IMR-90 (cell line): ENCODE data around the gene FAM20C. TPM values are rescaled to one million over a fixed set of nuclear protein-coding genes. Genes with fewer than 3 reads are reported as not detected.

Experiments used
- ATAC-seq: fragments of 200-7000 bp; cut with Tn5 transposase; 2 replicates; pipeline ENCODE4 v1.9.1; 2020; ENCODE audit warnings: low read depth, mild to moderate bottlenecking, moderate library complexity
- BruUV-seq: library from RNA; stranded (reverse); fragments of 400-500 nt; replicated peaks from 2 replicates; lab custom pipeline; 2021; lab: Mats Ljungman, UMichigan
- CTCF ChIA-PET: fragments of 300-600 bp; formaldehyde crosslinking; extraction: SDS; loops from one replicate; lab custom pipeline; 2021; ENCODE audit warnings: antibody characterized with exemption; lab: Yijun Ruan, JAX
- POLR2A ChIA-PET: fragments of 300-600 bp; sonication (Branson Sonifier 250); formaldehyde crosslinking; loops from one replicate; lab custom pipeline; 2022; ENCODE audit warnings: antibody characterized with exemption; ENCODE audit not compliant: unreplicated experiment; lab: Charles Lee
- DNase-seq: peaks from one replicate; pipeline ENCODE4 v3.0.0; 2013
- H2AFZ ChIP-seq: replicated peaks from 2 replicates; pipeline ENCODE3; 2013; ENCODE audit warnings: low read length, mild to moderate bottlenecking; ENCODE audit not compliant: poor library complexity
- H2AK5ac ChIP-seq: 2 replicates; pipeline ENCODE4 v1.6.1; 2013; ENCODE audit warnings: low read depth, low read length, inconsistent platforms
- H2AK9ac ChIP-seq: replicated peaks from 2 replicates; pipeline ENCODE3; 2013; ENCODE audit warnings: mild to moderate bottlenecking, low read depth, low read length, moderate library complexity; ENCODE audit not compliant: poor library complexity
- H2BK120ac ChIP-seq: 2 replicates; pipeline ENCODE4 v1.6.1; 2013; ENCODE audit warnings: low read depth, low read length, inconsistent platforms
- H2BK15ac ChIP-seq: 3 replicates; pipeline ENCODE4 v1.6.1; 2013; ENCODE audit warnings: low read depth, low read length, inconsistent platforms
- H2BK20ac ChIP-seq: 2 replicates; pipeline ENCODE4 v1.6.1; 2013; ENCODE audit warnings: low read depth, mild to moderate bottlenecking, inconsistent platforms, low read length, moderate library complexity
- H2BK5ac ChIP-seq: 2 replicates; pipeline ENCODE4 v1.6.1; 2013; ENCODE audit warnings: mild to moderate bottlenecking, low read depth, low read length, inconsistent platforms; ENCODE audit not compliant: poor library complexity, severe bottlenecking
- H3K14ac ChIP-seq: replicated peaks from 2 replicates; pipeline ENCODE4 v1.6.1; 2013; ENCODE audit warnings: low read depth, low read length, inconsistent platforms
- H3K18ac ChIP-seq: 2 replicates; pipeline ENCODE4 v1.6.1; 2013; ENCODE audit warnings: low read depth, low read length, control low read depth
- H3K23ac ChIP-seq: 2 replicates; pipeline ENCODE4 v1.6.1; 2013; ENCODE audit warnings: low read depth, low read length, inconsistent platforms
- H3K27ac ChIP-seq: 2 replicates; pipeline ENCODE4 v1.5.1; 2013; ENCODE audit warnings: mild to moderate bottlenecking, control low read depth, low read length; ENCODE audit not compliant: insufficient read depth
- H3K27me3 ChIP-seq: 2 replicates; pipeline ENCODE4 v1.6.1; 2013; ENCODE audit warnings: low read length; ENCODE audit not compliant: control insufficient read depth, insufficient read depth
- H3K36me3 ChIP-seq: 2 replicates; pipeline ENCODE4 v1.6.1; 2013; ENCODE audit warnings: low read length, mixed read lengths; ENCODE audit not compliant: control insufficient read depth, insufficient read depth
- H3K4ac ChIP-seq: 2 replicates; pipeline ENCODE4 v1.6.1; 2013; ENCODE audit warnings: low read depth, low read length, inconsistent platforms
- H3K4me1 ChIP-seq: 2 replicates; pipeline ENCODE4 v1.6.1; 2013; ENCODE audit warnings: low read length, mixed read lengths; ENCODE audit not compliant: control insufficient read depth, insufficient read depth
- H3K4me2 ChIP-seq: 2 replicates; pipeline ENCODE4 v1.6.1; 2013; ENCODE audit warnings: low read depth, mild to moderate bottlenecking, control low read depth, low read length, moderate library complexity
- H3K4me3 ChIP-seq: 2 replicates; pipeline ENCODE4 v1.5.1; 2013; ENCODE audit warnings: low read depth, mild to moderate bottlenecking, control low read depth, low read length, moderate library complexity; ENCODE audit not compliant: insufficient read depth
- H3K56ac ChIP-seq: 2 replicates; pipeline ENCODE4 v1.6.1; 2013; ENCODE audit warnings: low read length, inconsistent platforms; ENCODE audit not compliant: insufficient read depth; ENCODE audit errors: extremely low read depth
- H3K79me1 ChIP-seq, 2 experiments: 2 replicates each; pipeline ENCODE4 v1.6.1; 2013; ENCODE audit warnings: low read length in 2 of 2, inconsistent platforms in 1 of 2, low read depth in 1 of 2
- H3K9ac ChIP-seq: 2 replicates; pipeline ENCODE4 v1.6.1; 2013; ENCODE audit warnings: low read depth, low read length, control low read depth
- H3K9me1 ChIP-seq: 2 replicates; pipeline ENCODE4 v1.6.1; 2013; ENCODE audit warnings: low read length, inconsistent platforms; ENCODE audit not compliant: insufficient read depth
- H3K9me3 ChIP-seq: 2 replicates; pipeline ENCODE4 v1.6.1; 2013; ENCODE audit warnings: low read length; ENCODE audit not compliant: control insufficient read depth, insufficient read depth
- H4K20me1 ChIP-seq: 2 replicates; pipeline ENCODE4 v1.6.1; 2013; ENCODE audit warnings: low read length, inconsistent platforms; ENCODE audit not compliant: insufficient read depth
- H4K5ac ChIP-seq: 2 replicates; pipeline ENCODE4 v1.6.1; 2013; ENCODE audit warnings: mild to moderate bottlenecking, low read depth, low read length, control low read depth
- H4K8ac ChIP-seq, 2 experiments: 2 replicates each; pipeline ENCODE4 v1.6.1; 2013; ENCODE audit warnings: low read depth in 2 of 2, low read length in 2 of 2, control low read depth in 1 of 2, inconsistent platforms in 1 of 2
- H4K91ac ChIP-seq: 2 replicates; pipeline ENCODE4 v1.6.1; 2013; ENCODE audit warnings: low read depth, low read length, inconsistent platforms; ENCODE audit not compliant: insufficient read depth
- BHLHE40 ChIP-seq: fragments of 150-350 bp; IDR thresholded peaks from 2 replicates; pipeline ENCODE4 v1.6.1; 2016; ENCODE audit warnings: mild to moderate bottlenecking, low read depth, low read length
- CEBPB ChIP-seq: IDR thresholded peaks from 2 replicates; pipeline ENCODE4 v1.6.1; 2012; ENCODE audit warnings: low read depth, low read length, improper control_type of control experiment
- CHD1 ChIP-seq: IDR thresholded peaks from 2 replicates; pipeline ENCODE4 v1.6.1; 2012; ENCODE audit warnings: low read depth, low read length, improper control_type of control experiment
- FOS ChIP-seq: fragments of 150-350 bp; IDR thresholded peaks from 2 replicates; pipeline ENCODE4 v1.6.1; 2016; ENCODE audit warnings: low read depth, low read length
- MAFK ChIP-seq: IDR thresholded peaks from 2 replicates; pipeline ENCODE4 v1.6.1; 2012; ENCODE audit warnings: low read depth, low read length, improper control_type of control experiment
- MAZ ChIP-seq: IDR thresholded peaks from 2 replicates; pipeline ENCODE4 v1.6.1; 2012; ENCODE audit warnings: low read depth, mild to moderate bottlenecking, low read length, improper control_type of control experiment, moderate library complexity, borderline replicate concordance
- MXI1 ChIP-seq: IDR thresholded peaks from 2 replicates; pipeline ENCODE4 v1.6.1; 2012; ENCODE audit warnings: low read depth, mild to moderate bottlenecking, low read length, moderate library complexity, borderline replicate concordance
- NFE2L2 ChIP-seq: fragments of 150-350 bp; IDR thresholded peaks from 2 replicates; pipeline ENCODE4 v1.6.1; 2016; ENCODE audit warnings: low read depth, mild to moderate bottlenecking, low read length
- POLR2A ChIP-seq: IDR thresholded peaks from 2 replicates; pipeline ENCODE4 v1.6.1; 2012; ENCODE audit warnings: mild to moderate bottlenecking, low read depth, low read length
- RAD21 ChIP-seq: IDR thresholded peaks from 2 replicates; pipeline ENCODE4 v1.6.1; 2012; ENCODE audit warnings: low read length, improper control_type of control experiment
- RCOR1 ChIP-seq: IDR thresholded peaks from 2 replicates; pipeline ENCODE4 v1.6.1; 2012; ENCODE audit warnings: mild to moderate bottlenecking, low read length, improper control_type of control experiment; ENCODE audit not compliant: insufficient replicate concordance
- RFX5 ChIP-seq: IDR thresholded peaks from 2 replicates; pipeline ENCODE4 v1.8.0; 2012; ENCODE audit warnings: low read depth, mild to moderate bottlenecking, low read length, moderate library complexity
- SMC3 ChIP-seq: fragments of 150-350 bp; IDR thresholded peaks from 2 replicates; pipeline ENCODE4 v1.6.1; 2016; ENCODE audit warnings: low read depth, mild to moderate bottlenecking, antibody characterized with exemption, low read length, moderate library complexity
- USF2 ChIP-seq: fragments of 150-350 bp; IDR thresholded peaks from 2 replicates; pipeline ENCODE4 v1.6.1; 2017; ENCODE audit warnings: mild to moderate bottlenecking, antibody characterized with exemption, low read length, low read depth
- WGBS, 2 experiments: methylation state at CpG; one replicate each; pipeline versions ENCODE4 v1.1.5 to v1.1.7; 2013; ENCODE audit warnings: missing lambda C conversion rate in 2 of 2; ENCODE audit not compliant: insufficient read length in 1 of 2; ENCODE audit errors: extremely low coverage in 2 of 2; 5-methylcytosine and 5-hydroxymethylcytosine counted together
- dilution Hi-C: fragments of 300-500 bp; cut with HindIII; formaldehyde crosslinking; loops from one replicate; pipeline ENCODE4 v1.14.3; 2018; ENCODE audit warnings: low sequenced_read_pairs; ENCODE audit not compliant: unreplicated experiment
- in situ Hi-C: fragments of 300-500 bp; cut with MboI; formaldehyde crosslinking; loops from 3 replicates; pipeline ENCODE4 v1.14.3; 2019; ENCODE audit warnings: low sequenced_read_pairs, inconsistent platforms, mixed read lengths
- intact Hi-C: fragments of 100-400 bp; cut with micrococcal nuclease; formaldehyde crosslinking; loops from 2 replicates; pipeline ENCODE4 v1.10.0; 2022
- polyA plus RNA-seq, 3 experiments: library from polyadenylated mRNA; depleted of rRNA; stranded (reverse); fragments of >200 nt; gene quantifications; 2 replicates each; pipeline ENCODE4 v1.2.3, GENCODE V29; 2012; ENCODE audit warnings: low replicate concordance in 1 of 3
- total RNA-seq: library from RNA; depleted of rRNA; stranded (reverse); fragments of >200 nt; gene quantifications from 2 replicates; pipeline ENCODE4 v1.2.3, GENCODE V29; 2012
- TF ChIP-seq, protein P1 (sequence below): conservative IDR thresholded peaks from 2 replicates; pipeline ENCODE4 v1.5.1; 2012; ENCODE audit warnings: mild to moderate bottlenecking, low read depth, low read length, improper control_type of control experiment
- TF ChIP-seq, protein P2 (sequence below): fragments of 150-350 bp; IDR thresholded peaks from 2 replicates; pipeline ENCODE4 v1.6.1; 2016; ENCODE audit warnings: low read depth, mild to moderate bottlenecking, low read length, moderate library complexity, borderline replicate concordance

FAM20C gene
- total and polyA plus RNA-seq, 2 of the 4 experiments (the other 2 are of a cell fraction), result 7.7 to 36.6 TPM

- ChIA-PET POLR2A (no interaction called here), CTCF (no interaction called here)
- Histone ChIP-seq H4K91ac (no peak overlapping the region), H3K4me2 (no peak overlapping the region), H2BK120ac (no peak overlapping the region), H4K5ac (no peak overlapping the region), H4K20me1 (peaks cover 5% of the 10 kb centered on the region), H2BK15ac (no peak overlapping the region), H3K9me1 (peaks cover 10% of the 10 kb centered on the region; the same call in 1 of the 2 replicates), H4K8ac (no peak overlapping the region), H3K27ac (no peak overlapping the region), H3K4me1 (peaks cover 10% of the 10 kb centered on the region), H2AK9ac (no peak overlapping the region), H3K36me3 (no peaks in the 10 kb centered on the region), H3K27me3 (no peaks in the 10 kb centered on the region), H3K4ac (no peak overlapping the region), H3K4me3 (no peak overlapping the region), H3K9me3 (no peaks in the 10 kb centered on the region), H3K23ac (no peak overlapping the region), H3K9ac (no peak overlapping the region), H3K79me1 (peaks cover 0 to 13% of the 10 kb centered on the region in 2 experiments; a peak in 3 of 4 replicates), H2AK5ac (no peak overlapping the region), H3K14ac (no peak overlapping the region), H3K18ac (no peak overlapping the region), H2BK5ac (no peak overlapping the region), H3K56ac (no peak overlapping the region), H2BK20ac (no peak overlapping the region), H2AFZ (no peak overlapping the region)
- intact Hi-C loops (no loop called here), in situ Hi-C loops (no loop called here), dilution Hi-C loops (no loop called here)
- no peak for TF ChIP-seq USF2
- TF ChIP-seq, protein P1, sequence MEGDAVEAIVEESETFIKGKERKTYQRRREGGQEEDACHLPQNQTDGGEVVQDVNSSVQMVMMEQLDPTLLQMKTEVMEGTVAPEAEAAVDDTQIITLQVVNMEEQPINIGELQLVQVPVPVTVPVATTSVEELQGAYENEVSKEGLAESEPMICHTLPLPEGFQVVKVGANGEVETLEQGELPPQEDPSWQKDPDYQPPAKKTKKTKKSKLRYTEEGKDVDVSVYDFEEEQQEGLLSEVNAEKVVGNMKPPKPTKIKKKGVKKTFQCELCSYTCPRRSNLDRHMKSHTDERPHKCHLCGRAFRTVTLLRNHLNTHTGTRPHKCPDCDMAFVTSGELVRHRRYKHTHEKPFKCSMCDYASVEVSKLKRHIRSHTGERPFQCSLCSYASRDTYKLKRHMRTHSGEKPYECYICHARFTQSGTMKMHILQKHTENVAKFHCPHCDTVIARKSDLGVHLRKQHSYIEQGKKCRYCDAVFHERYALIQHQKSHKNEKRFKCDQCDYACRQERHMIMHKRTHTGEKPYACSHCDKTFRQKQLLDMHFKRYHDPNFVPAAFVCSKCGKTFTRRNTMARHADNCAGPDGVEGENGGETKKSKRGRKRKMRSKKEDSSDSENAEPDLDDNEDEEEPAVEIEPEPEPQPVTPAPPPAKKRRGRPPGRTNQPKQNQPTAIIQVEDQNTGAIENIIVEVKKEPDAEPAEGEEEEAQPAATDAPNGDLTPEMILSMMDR, result no peak
- TF ChIP-seq CEBPB, result no peak
- TF ChIP-seq, protein P2, sequence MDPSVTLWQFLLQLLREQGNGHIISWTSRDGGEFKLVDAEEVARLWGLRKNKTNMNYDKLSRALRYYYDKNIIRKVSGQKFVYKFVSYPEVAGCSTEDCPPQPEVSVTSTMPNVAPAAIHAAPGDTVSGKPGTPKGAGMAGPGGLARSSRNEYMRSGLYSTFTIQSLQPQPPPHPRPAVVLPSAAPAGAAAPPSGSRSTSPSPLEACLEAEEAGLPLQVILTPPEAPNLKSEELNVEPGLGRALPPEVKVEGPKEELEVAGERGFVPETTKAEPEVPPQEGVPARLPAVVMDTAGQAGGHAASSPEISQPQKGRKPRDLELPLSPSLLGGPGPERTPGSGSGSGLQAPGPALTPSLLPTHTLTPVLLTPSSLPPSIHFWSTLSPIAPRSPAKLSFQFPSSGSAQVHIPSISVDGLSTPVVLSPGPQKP, result no peak
- no peak for TF ChIP-seq MAFK
- TF ChIP-seq RAD21, result no peak
- TF ChIP-seq MAZ, result no peak
- no peak for TF ChIP-seq MXI1
- TF ChIP-seq RCOR1, result no peak
- TF ChIP-seq BHLHE40, result no peak
- no peak for TF ChIP-seq NFE2L2
- no peak for TF ChIP-seq SMC3
- no peak for TF ChIP-seq CHD1
- TF ChIP-seq RFX5, result no peak
- TF ChIP-seq POLR2A, result no peak
- no peak for TF ChIP-seq FOS
- WGBS, 2 experiments, result 89% methylated on average over 5 of the region's 11 CpGs; no CpG with 5 or more reads in 1 of the 2 experiments
- DNase-seq (no peak), ATAC-seq (no peak)
- BruUV-seq, result no TSS peak
These were observed 4.2 kb upstream of the FAM20C start for GRCh38 chr7:188174-188573.
